ENCODE results near the gene YPEL4.
"Not testable (repeated sequence)": the region's sequence is repeated elsewhere in the genome, so short reads cannot be mapped to it uniquely, and the experiment has no call there.

YPEL4 gene

DNA sequence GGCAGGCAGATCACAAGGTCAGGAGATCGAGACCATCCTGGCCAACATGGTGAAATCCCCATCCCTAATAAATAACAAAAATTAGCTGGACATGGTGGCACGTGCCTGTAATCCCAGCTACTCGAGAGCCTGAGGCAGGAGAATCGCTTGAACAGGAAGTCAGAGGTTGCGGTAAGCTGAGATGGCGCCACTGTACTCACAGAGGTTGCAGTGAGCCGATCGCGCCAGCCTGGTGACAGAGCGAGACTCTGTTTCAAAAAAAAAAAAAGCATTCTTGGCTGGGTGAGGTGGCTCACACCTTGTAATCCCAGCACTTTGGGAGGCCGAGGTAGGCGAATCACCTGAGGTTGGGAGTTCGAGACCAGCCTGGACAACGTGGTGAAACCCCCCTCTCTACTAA lies 2.5 kb upstream of the YPEL4 start:
- in situ Hi-C loops (cut with HindIII; ENCODE audit: low sequenced_read_pairs): not testable (repeated sequence)

- in situ Hi-C loops (cut with HindIII; ENCODE audit: low sequenced_read_pairs): no loop called here
Observed at GRCh38 chr11:57651408-57651807, 1.7 kb upstream of the YPEL4 start.

GRCh38 chr11:57650739-57651090 lies 1.0 kb upstream of the YPEL4 start:
- in situ Hi-C loops (cut with HindIII; ENCODE audit: low sequenced_read_pairs): no loop called here

GRCh38 chr11:57648801-57649735 lies 644 bp downstream of the YPEL4 start:
- in situ Hi-C loops (cut with HindIII; ENCODE audit: low sequenced_read_pairs): no loop called here

GRCh38 chr11:57647960-57648800 lies 1.5 kb downstream of the YPEL4 start:
- in situ Hi-C loops (cut with HindIII; ENCODE audit: low sequenced_read_pairs): no loop called here

DNA sequence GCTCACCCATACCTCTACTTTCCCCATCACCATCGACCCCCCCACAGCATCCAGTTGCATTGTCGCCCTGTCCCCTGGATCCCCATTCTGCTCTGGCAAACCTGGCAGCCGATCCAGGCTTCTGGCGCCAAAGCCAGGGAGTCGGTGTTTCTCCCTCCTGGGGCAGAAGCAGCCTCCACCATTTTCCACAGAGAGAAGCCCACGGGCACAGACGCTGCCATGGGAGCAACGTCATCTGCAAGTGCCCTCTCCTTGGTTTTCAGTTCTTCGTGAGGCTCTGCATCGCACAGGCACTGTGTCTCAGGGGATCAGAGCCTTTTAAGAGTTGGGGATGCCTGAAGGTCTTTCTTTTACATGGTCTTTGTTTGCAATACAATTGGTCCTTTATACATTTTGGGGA lies 2.3 kb downstream of the YPEL4 start:
- in situ Hi-C loops (cut with HindIII; ENCODE audit: low sequenced_read_pairs): no loop called here

GRCh38 chr11:57646799-57647303 lies 2.9 kb downstream of the YPEL4 start:
- in situ Hi-C loops (cut with HindIII; ENCODE audit: low sequenced_read_pairs): no loop called here

- in situ Hi-C loops (cut with HindIII; ENCODE audit: low sequenced_read_pairs): no loop called here
Observed at GRCh38 chr11:57646194-57646798, 3.4 kb downstream of the YPEL4 start.

DNA sequence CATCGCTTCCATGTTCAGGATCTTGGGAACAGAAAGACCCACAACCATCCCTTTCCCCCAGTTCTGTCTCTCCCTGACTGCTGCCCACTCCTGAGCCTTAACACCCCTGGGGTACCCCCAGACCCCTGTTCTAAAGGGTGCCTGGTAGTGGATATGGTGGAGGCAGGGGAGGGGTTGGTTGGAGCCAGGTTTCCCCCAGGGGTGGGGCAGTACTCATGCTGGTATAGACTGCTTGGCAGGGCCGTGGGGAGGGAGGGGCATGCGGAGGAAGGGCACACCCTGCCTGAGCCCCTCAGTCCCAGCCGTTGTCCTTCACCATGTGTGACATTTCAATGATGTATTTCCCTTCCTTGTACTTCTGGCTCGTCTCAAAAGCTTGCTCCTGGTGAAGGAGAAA lies 4.0 kb downstream of the YPEL4 start:
- in situ Hi-C loops (cut with HindIII; ENCODE audit: low sequenced_read_pairs): no loop called here

DNA sequence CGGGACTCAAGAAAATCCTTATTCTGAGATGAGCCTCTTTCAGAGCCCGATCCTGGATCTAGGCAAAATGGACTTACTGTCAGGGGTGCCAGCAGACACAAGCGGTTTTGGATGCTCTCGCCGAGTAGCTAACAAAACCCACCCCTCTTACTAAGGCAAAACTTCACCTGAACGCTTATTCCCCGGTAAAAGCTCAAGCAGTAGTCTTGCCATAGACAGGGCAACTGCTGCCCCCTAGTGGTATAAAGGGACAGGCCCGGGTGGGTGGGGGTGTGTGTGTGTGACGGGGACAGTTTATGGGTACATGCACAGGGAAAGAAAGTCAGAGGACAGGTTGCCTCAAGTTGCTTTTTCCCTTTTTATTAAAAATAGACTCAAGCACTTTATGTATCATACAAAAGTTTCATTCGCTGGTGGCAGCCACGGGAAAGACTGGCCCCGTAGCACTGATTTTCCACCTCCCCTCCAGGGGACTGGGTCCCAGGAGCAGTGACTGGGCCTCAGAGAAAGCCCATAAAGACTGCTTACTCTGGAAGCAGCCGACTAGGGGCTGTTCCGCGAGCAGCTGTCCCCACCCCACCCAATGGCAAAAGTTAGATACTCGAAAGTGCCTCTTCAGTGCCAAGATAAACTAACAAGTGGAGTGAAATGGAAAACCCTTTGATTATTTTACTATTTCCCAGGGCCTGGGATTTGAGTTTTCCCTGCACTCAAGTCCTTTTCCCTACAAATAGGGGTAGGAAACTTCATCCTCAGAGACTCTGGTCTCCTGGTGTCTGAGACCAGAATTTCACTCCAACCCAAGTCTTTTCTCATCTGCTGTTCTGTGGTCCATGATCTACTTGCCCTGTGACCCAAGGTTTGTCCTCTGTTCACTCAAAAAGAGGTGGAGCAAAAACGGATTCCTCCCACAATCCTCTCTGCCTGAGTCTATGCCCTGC lies 4.7 kb downstream of the YPEL4 start:
- in situ Hi-C loops (cut with HindIII; ENCODE audit: low sequenced_read_pairs): loop anchor here (5.0 kb wide), 1 partner anchor 113 kb away; the partner anchor contains the start of gene TIMM10

DNA sequence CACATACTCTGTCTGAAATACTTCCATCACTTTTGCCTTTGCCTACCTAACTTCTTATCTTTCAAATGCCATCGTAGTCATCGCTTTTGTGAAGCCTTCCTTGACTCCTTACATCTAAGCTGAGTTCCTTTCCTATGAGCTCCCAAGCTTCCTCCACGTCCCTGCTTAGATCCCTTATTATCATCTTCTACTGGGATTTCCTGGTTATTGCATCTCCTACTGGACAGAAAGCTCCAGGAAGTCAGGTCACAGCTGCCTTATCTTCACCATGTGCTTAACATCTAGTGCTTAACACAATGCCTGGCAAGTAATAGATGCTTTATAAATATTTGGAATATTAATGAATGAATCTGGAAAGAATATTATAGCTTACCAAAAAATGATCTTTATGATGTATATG lies 5.9 kb downstream of the YPEL4 start:
- in situ Hi-C loops (cut with HindIII; ENCODE audit: low sequenced_read_pairs): loop anchor here (5.0 kb wide), 1 partner anchor 112 kb away; the partner anchor contains the start of gene TIMM10

GRCh38 chr11:57641011-57641807 lies 8.5 kb downstream of the YPEL4 start:
- in situ Hi-C loops (cut with HindIII; ENCODE audit: low sequenced_read_pairs): loop anchor here (5.0 kb wide), 1 partner anchor 109 kb away; the partner anchor contains the start of gene TIMM10

- in situ Hi-C loops (cut with HindIII; ENCODE audit: low sequenced_read_pairs): loop anchor here (5.0 kb wide), 1 partner anchor 108 kb away; the partner anchor contains the start of gene TIMM10
Observed at GRCh38 chr11:57640068-57640800, 9.5 kb downstream of the YPEL4 start.

DNA sequence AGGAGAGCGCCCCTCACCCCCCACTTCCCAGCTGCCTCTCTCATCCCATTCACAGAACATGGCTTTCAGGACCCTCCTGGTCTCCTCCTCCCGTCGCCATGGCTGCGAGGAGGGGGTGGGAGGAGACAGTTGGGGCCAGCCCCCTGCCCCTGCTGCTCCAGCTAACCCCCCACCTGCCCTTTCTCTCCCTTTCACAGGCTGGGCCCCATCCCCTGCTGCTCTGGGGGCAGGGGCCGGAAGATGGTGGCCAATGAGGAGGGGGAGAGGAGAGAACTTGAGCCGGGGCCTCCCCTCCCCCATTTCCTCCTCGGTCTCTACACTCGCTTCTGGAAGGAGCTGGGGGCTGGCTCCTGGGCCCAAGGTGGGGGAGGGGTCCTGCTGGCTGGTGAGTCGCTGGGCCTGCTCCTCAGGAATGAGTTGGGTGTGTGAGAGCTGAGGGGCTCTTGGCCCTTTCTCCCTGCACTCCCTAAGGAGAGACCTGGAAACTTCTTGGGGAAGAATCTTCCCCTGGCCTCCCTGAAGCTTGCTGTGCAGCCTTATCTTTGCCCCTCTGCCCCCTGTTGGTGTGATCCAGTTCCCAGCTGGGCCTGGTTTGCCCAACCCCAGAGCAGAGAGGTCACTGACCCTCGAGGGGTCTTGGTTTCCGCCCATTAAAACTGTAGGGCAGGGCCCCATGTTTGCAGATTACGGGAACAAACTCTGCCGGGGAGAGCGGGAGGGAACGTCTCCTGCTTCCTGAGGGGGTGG lies 10.2 kb downstream of the YPEL4 start:
- in situ Hi-C loops (cut with HindIII; ENCODE audit: low sequenced_read_pairs): loop anchor here (5.0 kb wide), 1 partner anchor 107 kb away; the partner anchor contains the start of gene TIMM10

GRCh38 chr11:57638811-57639320 lies 10.8 kb downstream of the YPEL4 start:
- in situ Hi-C loops (cut with HindIII; ENCODE audit: low sequenced_read_pairs): no loop called here

DNA sequence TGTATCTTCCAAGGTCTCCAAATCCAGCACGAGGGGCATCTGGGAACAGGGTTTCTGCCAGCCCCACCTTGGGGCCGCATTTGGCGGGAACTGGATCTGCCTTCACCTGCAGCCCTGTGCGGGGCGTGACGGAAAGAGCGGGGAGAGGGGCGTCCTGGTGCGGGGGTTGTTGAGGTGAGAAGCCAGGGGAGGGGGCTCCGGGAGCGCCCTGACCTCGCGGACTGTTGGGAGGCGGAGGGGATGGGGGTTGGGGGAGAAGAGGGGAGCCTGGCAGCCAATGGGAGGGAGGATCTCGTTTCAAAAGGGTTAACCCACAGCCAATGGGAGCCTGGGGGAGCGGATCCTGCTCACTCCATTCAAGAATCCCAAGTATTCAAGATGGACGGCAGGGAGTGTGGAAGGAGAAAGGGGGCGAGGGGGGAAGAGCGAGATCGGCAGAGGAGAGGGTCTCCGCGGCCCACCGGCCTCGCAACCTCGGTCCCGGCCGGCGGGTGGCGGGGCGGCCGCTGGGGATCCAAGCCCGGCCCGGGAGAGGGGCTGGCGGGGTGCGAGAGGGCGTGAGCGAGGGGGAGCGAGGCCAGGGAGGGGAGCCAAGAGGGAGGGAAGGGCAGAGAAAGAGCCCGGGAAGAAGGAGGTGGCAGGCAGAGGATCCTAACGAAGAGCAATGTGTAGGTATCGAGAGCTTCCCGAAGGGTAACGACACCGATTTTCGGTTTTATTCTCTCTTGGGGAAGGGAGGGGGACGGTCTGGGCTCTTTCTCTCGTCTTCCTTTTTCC lies 11.5 kb downstream of the YPEL4 start:
- in situ Hi-C loops (cut with HindIII; ENCODE audit: low sequenced_read_pairs): no loop called here

DNA sequence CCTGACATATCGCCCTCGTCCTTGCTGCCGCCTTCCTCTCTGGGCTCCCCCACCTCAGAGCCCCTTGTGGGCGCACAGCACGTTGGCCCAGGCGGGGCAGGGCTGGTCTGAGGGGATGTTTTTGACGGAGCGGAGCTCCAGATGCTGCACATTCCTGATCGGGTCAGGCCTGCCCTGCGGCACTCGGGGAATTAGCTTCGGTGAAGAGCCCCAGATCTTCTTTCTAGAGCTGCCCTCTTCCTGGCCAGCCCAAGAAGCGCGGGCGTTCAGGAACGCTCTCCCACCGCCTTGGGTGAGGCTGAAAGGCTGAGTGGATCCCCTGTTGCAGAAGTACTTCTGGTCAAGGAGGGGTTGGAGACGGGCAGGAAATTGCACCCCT lies 12.1 kb downstream of the YPEL4 start:
- in situ Hi-C loops (cut with HindIII; ENCODE audit: low sequenced_read_pairs): no loop called here

All from endothelial cell of hepatic sinusoid (primary cell).